NT2/D1 (cell line): ENCODE data around the gene MMD.

Experiments used
- SUZ12 ChIP-seq: IDR thresholded peaks from 2 replicates; pipeline ENCODE4 v1.6.1; 2011; ENCODE audit not compliant: insufficient read length, insufficient read depth; ENCODE audit errors: extremely low read depth
- ZNF274 ChIP-seq: IDR thresholded peaks from 2 replicates; pipeline ENCODE4 v1.6.1; 2011; ENCODE audit warnings: mild to moderate bottlenecking, low read depth, low read length

GRCh38 chr17:55458287-55458900 lies 36.8 kb upstream of the MMD start:
- TF ChIP-seq SUZ12: no peak
- no peak for TF ChIP-seq ZNF274
